Endothelial cell of umbilical vein (primary cell): ENCODE measurements around the gene DCAF7. TPM values are rescaled to one million over a fixed set of nuclear protein-coding genes. Genes with fewer than 3 reads are reported as not detected.

Source experiments
- BruUV-seq: library from RNA; stranded (reverse); fragments of 400-500 nt; replicated peaks from 2 replicates; lab custom pipeline; 2021; lab: Mats Ljungman, UMichigan
- CTCF ChIA-PET: fragments of 300-600, 350-600 bp; sonication (Branson Sonifier 250); formaldehyde crosslinking; loops from one replicate; lab custom pipeline; 2021; ENCODE audit warnings: antibody characterized with exemption, inconsistent platforms; lab: Charles Lee
- POLR2A ChIA-PET: fragments of 300-600, 350-600 bp; sonication (Branson Sonifier 250); formaldehyde crosslinking; loops from one replicate; lab custom pipeline; 2021; ENCODE audit warnings: antibody characterized with exemption, inconsistent platforms; lab: Charles Lee
- DNase-seq: peaks from one replicate; pipeline ENCODE4 v3.0.0-alpha.2; 2011; ENCODE audit warnings: low read depth, low spot score
- FAIRE-seq: peaks from 2 replicates; lab custom pipeline; 2011; peaks lifted over from hg19 to GRCh38; lab: Jason Lieb, UNC
- H2AFZ ChIP-seq: 2 replicates; pipeline ENCODE4 v1.6.0; 2012; ENCODE audit warnings: low read depth, low read length, control low read depth, inconsistent platforms
- H3K27ac ChIP-seq: 2 replicates; pipeline ENCODE4 v1.5.1; 2011; ENCODE audit warnings: low read depth, mild to moderate bottlenecking, control low read depth, low read length, moderate library complexity; ENCODE audit not compliant: insufficient read depth
- H3K27me3 ChIP-seq, 2 experiments: 2 replicates each; pipeline versions ENCODE4 v1.6.0 to v1.6.1; 2011; ENCODE audit warnings: low read length in 2 of 2, mixed read lengths in 1 of 2; ENCODE audit not compliant: control insufficient read depth in 2 of 2, insufficient read depth in 2 of 2
- H3K36me3 ChIP-seq, 2 experiments: 2 replicates in 1 of 2; 3 replicates in 1 of 2; pipeline ENCODE4 v1.5.1; 2011; ENCODE audit warnings: low read length in 2 of 2, mild to moderate bottlenecking in 1 of 2, moderate library complexity in 1 of 2; ENCODE audit not compliant: control insufficient read depth in 2 of 2, insufficient read depth in 2 of 2; ENCODE audit errors: extremely low read depth in 1 of 2
- H3K4me1 ChIP-seq: 3 replicates; pipeline ENCODE4 v1.5.1; 2011; ENCODE audit warnings: mild to moderate bottlenecking, low read length; ENCODE audit not compliant: control insufficient read depth, insufficient read depth; ENCODE audit errors: extremely low read depth
- H3K4me2 ChIP-seq: 2 replicates; pipeline ENCODE4 v1.6.1; 2011; ENCODE audit warnings: low read length, control low read depth, mixed read lengths; ENCODE audit not compliant: insufficient read depth
- H3K4me3 ChIP-seq, 3 experiments: fragments of 200-600 bp in 1 of 3; sonication (generic), shearing (Covaris generic) in 1 of 3; replicated peaks in 1 of 3; 2 replicates each; pipeline ENCODE4 v1.5.1; 2011 to 2016; ENCODE audit warnings: control low read depth in 3 of 3, low read length in 3 of 3, mild to moderate bottlenecking in 2 of 3, inconsistent platforms in 1 of 3, low read depth in 1 of 3, moderate library complexity in 1 of 3; ENCODE audit not compliant: insufficient read depth in 1 of 3
- H3K79me2 ChIP-seq: 2 replicates; pipeline ENCODE4 v1.6.0; 2012; ENCODE audit warnings: low read length, inconsistent platforms; ENCODE audit not compliant: control insufficient read depth, insufficient read depth
- H3K9ac ChIP-seq: replicated peaks from 2 replicates; pipeline ENCODE3; 2011; ENCODE audit warnings: low read length, control low read depth; ENCODE audit not compliant: insufficient read depth; ENCODE audit errors: extremely low read depth
- H3K9me1 ChIP-seq: replicated peaks from 3 replicates; pipeline ENCODE4 v1.6.0; 2011; ENCODE audit warnings: mild to moderate bottlenecking, low read length; ENCODE audit not compliant: control insufficient read depth, insufficient read depth; ENCODE audit errors: extremely low read depth
- H3K9me3 ChIP-seq: replicated peaks from 2 replicates; pipeline ENCODE4 v1.5.1; 2012; ENCODE audit warnings: low read length, inconsistent platforms; ENCODE audit not compliant: control insufficient read depth, insufficient read depth
- H4K20me1 ChIP-seq: replicated peaks from 2 replicates; pipeline ENCODE3; 2011; ENCODE audit warnings: mild to moderate bottlenecking, low read length; ENCODE audit not compliant: control insufficient read depth, insufficient read depth; ENCODE audit errors: extremely low read depth
- EZH2 ChIP-seq: IDR thresholded peaks from 2 replicates; pipeline ENCODE4 v1.6.1; 2012; ENCODE audit warnings: borderline replicate concordance, low read depth, mild to moderate bottlenecking, moderate library complexity, low read length, inconsistent platforms; ENCODE audit not compliant: severe bottlenecking
- FOS ChIP-seq: IDR thresholded peaks from 2 replicates; pipeline ENCODE4 v1.6.1; 2011; ENCODE audit warnings: mild to moderate bottlenecking, low read length, moderate library complexity, borderline replicate concordance; ENCODE audit not compliant: insufficient read depth
- GATA2 ChIP-seq: IDR thresholded peaks from 2 replicates; pipeline ENCODE4 v1.7.0; 2011; ENCODE audit warnings: low read depth, mild to moderate bottlenecking, moderate library complexity, mixed read lengths, low read length; ENCODE audit not compliant: insufficient read length, insufficient read depth
- JUN ChIP-seq: IDR thresholded peaks from 2 replicates; pipeline ENCODE4 v1.6.1; 2011; ENCODE audit warnings: borderline replicate concordance, low read depth; ENCODE audit not compliant: insufficient read length, insufficient read depth
- MYC ChIP-seq: IDR thresholded peaks from one replicate; pipeline ENCODE4 v1.6.1; 2011; ENCODE audit warnings: mild to moderate bottlenecking, low read depth, low read length
- POLR2A ChIP-seq: IDR thresholded peaks from 2 replicates; pipeline ENCODE4 v1.6.1; 2012; ENCODE audit warnings: low read depth, mild to moderate bottlenecking, control low read depth, low read length
- POLR2AphosphoS5 ChIP-seq: IDR thresholded peaks from 2 replicates; pipeline ENCODE4 v1.6.1; 2012; ENCODE audit warnings: low read depth, mild to moderate bottlenecking, control low read depth, low read length, moderate library complexity; ENCODE audit not compliant: insufficient read depth
- dilution Hi-C: fragments of 300-500 bp; cut with MboI; formaldehyde crosslinking; loops from one replicate; pipeline ENCODE4 v1.15.0; 2019; ENCODE audit warnings: low sequenced_read_pairs; ENCODE audit not compliant: extremely low pct_ligation_motif_present
- intact Hi-C: fragments of 100-400 bp; cut with micrococcal nuclease; formaldehyde crosslinking; loops from one replicate; pipeline ENCODE4 v1.10.0; 2022
- polyA plus RNA-seq, 4 experiments: library from polyadenylated mRNA; depleted of rRNA in 3 of 4; stranded (reverse) in 3 of 4; unstranded in 1 of 4; fragments of >200 nt; gene quantifications; 2 replicates each; pipeline versions ENCODE4 v1.2.1 to v1.2.3, GENCODE V29; 2011 to 2012; ENCODE audit warnings: missing spikeins in 1 of 4
- total RNA-seq: library from RNA; stranded (reverse); gene quantifications from 2 replicates; pipeline ENCODE4 v1.2.3, GENCODE V29; 2021
- TF ChIP-seq, protein P1 (sequence below): IDR thresholded peaks from 2 replicates; pipeline ENCODE4 v1.6.1; 2011; ENCODE audit not compliant: insufficient read depth, insufficient read length
- TF ChIP-seq, protein P2 (sequence below), 2 donors: IDR thresholded peaks; 1 replicate in 1 of 2; 2 replicates in 1 of 2; pipeline ENCODE4 v1.5.1; 2011; ENCODE audit warnings: low read length in 2 of 2, mild to moderate bottlenecking in 2 of 2, moderate library complexity in 2 of 2, control low read depth in 1 of 2, inconsistent platforms in 1 of 2, low read depth in 1 of 2; ENCODE audit not compliant: insufficient read depth in 1 of 2; ENCODE audit errors: extremely low read depth in 1 of 2

The DCAF7 gene
- total and polyA plus RNA-seq, 2 donors (not counting 3 experiments of a cell fraction or from before 2014, with no cell fraction given): 82.8 to 100 TPM

DNA sequence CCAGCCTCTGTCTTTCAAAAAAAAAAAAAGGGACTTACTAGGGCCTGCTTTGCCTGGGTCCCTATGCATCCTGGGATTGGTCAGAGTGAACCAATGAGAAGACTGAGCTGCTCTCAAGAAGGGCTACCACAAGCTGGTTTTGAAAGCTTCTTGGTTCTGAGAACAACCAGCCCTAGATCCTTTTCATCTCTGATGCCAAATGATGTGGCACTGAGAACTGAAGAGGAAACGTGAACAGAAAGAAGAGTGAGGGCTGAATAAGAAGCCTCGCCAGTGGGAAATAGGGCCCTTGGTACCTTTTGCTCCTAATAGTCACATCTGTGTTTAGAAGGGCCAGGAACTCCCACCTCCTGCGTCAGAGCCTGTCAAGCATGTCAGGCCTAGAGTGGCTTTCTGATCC, 61.1 kb downstream of the DCAF7 start:
- BruUV-seq: no TSS peak
- FAIRE-seq (no peak), DNase-seq (no peak)
- ChIA-PET POLR2A (interaction anchor here (1.4 kb wide), 1 partner anchor 11 kb away, joined by 4 read pairs; the partner anchor contains the start of gene MAP3K3), CTCF (interaction anchor here (0.6 to 8.7 kb wide), 49 partner anchors 8 to 938 kb away, joined by 3 to 239 read pairs (median 6); partner anchors contain the start of genes ACE, CYB561, MAP3K3 and TACO1)
- Histone ChIP-seq H3K9me1 (no peaks in the 10 kb centered on the region), H3K4me1 (no peaks in the 10 kb centered on the region), H3K4me2 (no peak overlapping the region), H4K20me1 (no peaks in the 10 kb centered on the region), H3K36me3 (peaks cover 10 to 22% of the 10 kb centered on the region in 2 experiments), H3K9ac (no peak overlapping the region), H3K4me3 (no peak overlapping the region), H3K79me2 (no peaks in the 10 kb centered on the region), H3K27ac (no peak overlapping the region), H2AFZ (no peak overlapping the region), H3K27me3 (no peaks in the 10 kb centered on the region), H3K9me3 (no peaks in the 10 kb centered on the region)
- no peak for TF ChIP-seq POLR2AphosphoS5
- no peak for TF ChIP-seq FOS
- TF ChIP-seq, protein P1, sequence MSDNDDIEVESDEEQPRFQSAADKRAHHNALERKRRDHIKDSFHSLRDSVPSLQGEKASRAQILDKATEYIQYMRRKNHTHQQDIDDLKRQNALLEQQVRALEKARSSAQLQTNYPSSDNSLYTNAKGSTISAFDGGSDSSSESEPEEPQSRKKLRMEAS: no peak
- TF ChIP-seq, protein P2, sequence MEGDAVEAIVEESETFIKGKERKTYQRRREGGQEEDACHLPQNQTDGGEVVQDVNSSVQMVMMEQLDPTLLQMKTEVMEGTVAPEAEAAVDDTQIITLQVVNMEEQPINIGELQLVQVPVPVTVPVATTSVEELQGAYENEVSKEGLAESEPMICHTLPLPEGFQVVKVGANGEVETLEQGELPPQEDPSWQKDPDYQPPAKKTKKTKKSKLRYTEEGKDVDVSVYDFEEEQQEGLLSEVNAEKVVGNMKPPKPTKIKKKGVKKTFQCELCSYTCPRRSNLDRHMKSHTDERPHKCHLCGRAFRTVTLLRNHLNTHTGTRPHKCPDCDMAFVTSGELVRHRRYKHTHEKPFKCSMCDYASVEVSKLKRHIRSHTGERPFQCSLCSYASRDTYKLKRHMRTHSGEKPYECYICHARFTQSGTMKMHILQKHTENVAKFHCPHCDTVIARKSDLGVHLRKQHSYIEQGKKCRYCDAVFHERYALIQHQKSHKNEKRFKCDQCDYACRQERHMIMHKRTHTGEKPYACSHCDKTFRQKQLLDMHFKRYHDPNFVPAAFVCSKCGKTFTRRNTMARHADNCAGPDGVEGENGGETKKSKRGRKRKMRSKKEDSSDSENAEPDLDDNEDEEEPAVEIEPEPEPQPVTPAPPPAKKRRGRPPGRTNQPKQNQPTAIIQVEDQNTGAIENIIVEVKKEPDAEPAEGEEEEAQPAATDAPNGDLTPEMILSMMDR (IDR thresholded peaks at IDR 0.05; ENCODE audit: extremely low read depth in 1 of 2, insufficient read depth in 1 of 2, low read depth in 1 of 2, low read length in 2 of 2): no peak
- TF ChIP-seq EZH2: no peak
- TF ChIP-seq MYC: no peak
- no peak for TF ChIP-seq POLR2A
- TF ChIP-seq JUN: no peak
- TF ChIP-seq GATA2: no peak
- intact Hi-C loops: loop anchor here (5.0 kb wide), 1 partner anchor 114 kb away; no protein-coding TSS in a partner anchor
- dilution Hi-C loops: no loop called here
